Measurements from ENCODE around the gene MAGI1. TPM values are rescaled to one million over a fixed set of nuclear protein-coding genes. Genes with fewer than 3 reads are reported as not detected.
"Not testable (repeated sequence)": the region's sequence is repeated elsewhere in the genome, so short reads cannot be mapped to it uniquely, and the experiment has no call there.

The MAGI1 gene
- total RNA-seq, 4 donors from 2014 or later, result 7.6 to 42.9 (median 37.0) TPM

- Histone ChIP-seq H3K27me3 (no peaks in the 10 kb centered on the region), H3K4me1 (no peaks in the 10 kb centered on the region), H3K27ac (no peak overlapping the region), H3K4me3 (no peak overlapping the region), H3K36me3 (no peaks in the 10 kb centered on the region), H3K9me3 (no peaks in the 10 kb centered on the region)
- no peak for DNase-seq
- TF ChIP-seq CTCF (IDR thresholded peaks at IDR 0.05), result no peak
- TF ChIP-seq POLR2A (IDR thresholded peaks at IDR 0.05), result no peak
- intact Hi-C loops (cut with DNase I; ENCODE audit: low total_unique reads), result no loop called here
Measured at GRCh38 chr3:65617209-65617608, 421.5 kb downstream of the MAGI1 start.

- intact Hi-C loops (cut with DNase I; ENCODE audit: low total_unique reads), result no loop called here
- Histone ChIP-seq H3K9me3 (no peaks in the 10 kb centered on the region), H3K4me1 (no peaks in the 10 kb centered on the region), H3K4me3 (no peak overlapping the region), H3K27me3 (no peaks in the 10 kb centered on the region), H3K36me3 (no peaks in the 10 kb centered on the region), H3K27ac (no peak overlapping the region)
- DNase-seq, result no peak
- TF ChIP-seq CTCF (IDR thresholded peaks at IDR 0.05) (no peak), POLR2A (IDR thresholded peaks at IDR 0.05) (no peak)
Measured at GRCh38 chr3:65616563-65616962, 422.2 kb downstream of the MAGI1 start.

- TF ChIP-seq CTCF (IDR thresholded peaks at IDR 0.05) (no peak), POLR2A (IDR thresholded peaks at IDR 0.05) (no peak)
- H3K4me1 ChIP-seq, result no peaks in the 10 kb centered on the region
- no peak overlapping the region for H3K4me3 ChIP-seq
- intact Hi-C loops (cut with DNase I; ENCODE audit: low total_unique reads), result no loop called here
- H3K36me3 ChIP-seq, result no peaks in the 10 kb centered on the region
- no peak for DNase-seq
- no peak overlapping the region for H3K27ac ChIP-seq
- H3K27me3 ChIP-seq, result no peaks in the 10 kb centered on the region
- no peaks in the 10 kb centered on the region for H3K9me3 ChIP-seq
Measured at GRCh38 chr3:65615329-65615728, 423.4 kb downstream of the MAGI1 start.

GRCh38 chr3:65614585-65614984 lies 424.1 kb downstream of the MAGI1 start:
- no peaks in the 10 kb centered on the region for H3K4me1 ChIP-seq
- no peaks in the 10 kb centered on the region for H3K27me3 ChIP-seq
- H3K4me3 ChIP-seq, result no peak overlapping the region
- TF ChIP-seq POLR2A (IDR thresholded peaks at IDR 0.05) (no peak), CTCF (IDR thresholded peaks at IDR 0.05) (no peak)
- no peaks in the 10 kb centered on the region for H3K36me3 ChIP-seq
- intact Hi-C loops (cut with DNase I; ENCODE audit: low total_unique reads), result no loop called here
- DNase-seq, result no peak
- no peak overlapping the region for H3K27ac ChIP-seq
- no peaks in the 10 kb centered on the region for H3K9me3 ChIP-seq

GRCh38 chr3:65607965-65608460 lies 430.7 kb downstream of the MAGI1 start:
- H3K27me3 ChIP-seq; H3K4me1 ChIP-seq; DNase-seq; H3K27ac ChIP-seq; H3K36me3 ChIP-seq; H3K9me3 ChIP-seq; intact Hi-C loops (cut with DNase I; ENCODE audit: low total_unique reads); H3K4me3 ChIP-seq: not testable (repeated sequence)

GRCh38 chr3:65607101-65607500 lies 431.6 kb downstream of the MAGI1 start:
- no peaks in the 10 kb centered on the region for H3K9me3 ChIP-seq
- no peaks in the 10 kb centered on the region for H3K36me3 ChIP-seq
- no peak overlapping the region for H3K27ac ChIP-seq
- no peak overlapping the region for H3K4me3 ChIP-seq
- no peak for TF ChIP-seq CTCF (IDR thresholded peaks at IDR 0.05)
- TF ChIP-seq POLR2A (IDR thresholded peaks at IDR 0.05), result no peak
- no peaks in the 10 kb centered on the region for H3K27me3 ChIP-seq
- no peaks in the 10 kb centered on the region for H3K4me1 ChIP-seq
- no peak for DNase-seq
- intact Hi-C loops (cut with DNase I; ENCODE audit: low total_unique reads), result no loop called here

Data from uterus (tissue), 4 donors.